Adipocyte (in vitro differentiated cells): ENCODE results near the gene CRYGC.
"Not testable (repeated sequence)": the region's sequence is repeated elsewhere in the genome, so short reads cannot be mapped to it uniquely, and the experiment has no call there.

Experiments
- DNase-seq: peaks from one replicate; pipeline ENCODE4 v3.0.0-alpha.2; 2015; ENCODE audit warnings: low read depth
- H3K27me3 ChIP-seq: replicated peaks from 2 replicates; pipeline ENCODE4 v1.7.0; 2013; ENCODE audit warnings: mild to moderate bottlenecking, low read length, moderate library complexity; ENCODE audit not compliant: control insufficient read depth, insufficient read depth
- H3K36me3 ChIP-seq: 2 replicates; pipeline ENCODE4 v1.7.0; 2013; ENCODE audit warnings: low read length, mild to moderate bottlenecking, moderate library complexity; ENCODE audit not compliant: control insufficient read depth, insufficient read depth, severe bottlenecking
- H3K4me1 ChIP-seq: 2 replicates; pipeline ENCODE4 v1.7.0; 2013; ENCODE audit warnings: mild to moderate bottlenecking, low read length, moderate library complexity; ENCODE audit not compliant: control insufficient read depth, insufficient read depth
- H3K4me3 ChIP-seq: 2 replicates; pipeline ENCODE4 v1.7.0; 2013; ENCODE audit warnings: mild to moderate bottlenecking, low read length, moderate library complexity
- H3K9ac ChIP-seq: 2 replicates; pipeline ENCODE4 v1.7.0; 2013; ENCODE audit warnings: mild to moderate bottlenecking, low read length, moderate library complexity
- H3K9me3 ChIP-seq: 2 replicates; pipeline ENCODE4 v1.7.0; 2013; ENCODE audit warnings: mild to moderate bottlenecking, low read length, moderate library complexity; ENCODE audit not compliant: control insufficient read depth

The CRYGC gene

GRCh38 chr2:208135794-208136715 lies 6.4 kb upstream of the CRYGC start:
- Histone ChIP-seq H3K36me3 (no peaks in the 10 kb centered on the region), H3K9ac (no peak overlapping the region), H3K27me3 (peaks cover 7% of the 10 kb centered on the region), H3K9me3 (no peaks in the 10 kb centered on the region), H3K4me1 (no peaks in the 10 kb centered on the region), H3K4me3 (no peak overlapping the region)
- no peak for DNase-seq

DNA sequence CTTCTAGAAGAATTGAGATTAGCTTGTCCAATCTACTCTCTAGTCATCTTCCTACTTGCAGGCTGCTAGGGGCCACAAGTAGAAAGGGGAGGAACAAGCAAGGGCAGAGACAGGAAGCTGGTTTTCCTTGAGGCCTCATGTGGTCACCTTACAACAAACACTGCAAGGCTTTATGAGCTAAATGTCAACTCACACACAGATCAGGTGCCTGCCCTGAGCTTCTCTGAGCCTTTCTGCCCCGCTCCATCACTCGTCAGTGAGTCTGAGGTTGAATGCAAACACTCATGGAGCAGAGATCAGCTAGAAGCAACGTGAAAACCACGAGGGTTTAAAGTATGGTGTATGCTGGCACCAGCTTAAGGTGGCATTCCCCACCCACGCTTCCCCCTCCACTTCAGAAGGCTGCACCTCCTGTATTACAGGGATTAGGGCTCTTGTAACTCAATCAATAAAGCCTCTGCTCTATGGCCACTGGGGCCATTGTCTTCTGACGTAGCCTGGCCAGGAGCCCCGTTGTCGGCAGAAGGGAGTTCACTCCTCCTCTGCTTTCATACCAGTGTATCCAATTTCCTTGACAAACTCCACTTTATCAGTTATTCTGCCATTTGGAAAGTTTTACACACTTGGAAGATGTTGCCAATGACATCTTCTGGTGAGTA lies 5.4 kb upstream of the CRYGC start:
- H3K4me1 ChIP-seq = no peaks in the 10 kb centered on the region
- peaks cover 10% of the 10 kb centered on the region for H3K27me3 ChIP-seq
- H3K9me3 ChIP-seq = no peaks in the 10 kb centered on the region
- H3K4me3 ChIP-seq = no peak overlapping the region
- no peaks in the 10 kb centered on the region for H3K36me3 ChIP-seq
- no peak for DNase-seq
- no peak overlapping the region for H3K9ac ChIP-seq

- H3K9ac ChIP-seq = no peak overlapping the region
These were observed 1.1 kb upstream of the CRYGC start for GRCh38 chr2:208130712-208131110.

GRCh38 chr2:208128136-208128535 lies 1.5 kb downstream of the CRYGC start:
- peaks cover 37% of the 10 kb centered on the region for H3K27me3 ChIP-seq
- H3K9me3 ChIP-seq = no peaks in the 10 kb centered on the region
- DNase-seq = no peak
- no peaks in the 10 kb centered on the region for H3K4me1 ChIP-seq
- H3K36me3 ChIP-seq = no peaks in the 10 kb centered on the region
- no peak overlapping the region for H3K9ac ChIP-seq
- H3K4me3 ChIP-seq = no peak overlapping the region

More at GRCh38 chr2:208130712-208131110, 1.1 kb upstream of the CRYGC start:
- no peaks in the 10 kb centered on the region for H3K9me3 ChIP-seq
- no peaks in the 10 kb centered on the region for H3K4me1 ChIP-seq
- DNase-seq = no peak
- H3K27me3 ChIP-seq = peaks cover 21% of the 10 kb centered on the region
- no peaks in the 10 kb centered on the region for H3K36me3 ChIP-seq
- no peak overlapping the region for H3K4me3 ChIP-seq

DNA sequence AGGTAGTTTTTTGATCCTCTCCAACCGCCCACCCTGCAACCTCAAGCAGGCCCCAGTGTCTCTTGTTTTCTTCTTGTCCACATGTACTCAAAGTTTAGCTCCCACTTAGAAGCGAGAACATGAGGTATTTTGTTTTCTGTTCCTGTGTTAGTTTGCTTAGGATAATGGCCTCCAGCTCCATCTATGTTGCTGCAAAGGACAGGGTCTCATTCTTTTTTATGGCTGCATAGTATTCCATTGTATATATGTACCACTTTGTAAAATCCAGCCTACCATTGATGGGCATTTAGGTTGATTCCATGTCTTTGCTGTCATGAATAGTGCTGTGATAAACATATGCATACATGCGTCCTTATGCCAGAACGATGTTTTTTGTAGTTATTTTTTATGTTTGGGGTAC lies 2.5 kb downstream of the CRYGC start:
- H3K4me1 ChIP-seq = no peaks in the 10 kb centered on the region
- no peak overlapping the region for H3K4me3 ChIP-seq
- H3K9ac ChIP-seq = no peak overlapping the region
- no peak for DNase-seq
- no peaks in the 10 kb centered on the region for H3K9me3 ChIP-seq
- H3K27me3 ChIP-seq = peaks cover 37% of the 10 kb centered on the region
- no peaks in the 10 kb centered on the region for H3K36me3 ChIP-seq

DNA sequence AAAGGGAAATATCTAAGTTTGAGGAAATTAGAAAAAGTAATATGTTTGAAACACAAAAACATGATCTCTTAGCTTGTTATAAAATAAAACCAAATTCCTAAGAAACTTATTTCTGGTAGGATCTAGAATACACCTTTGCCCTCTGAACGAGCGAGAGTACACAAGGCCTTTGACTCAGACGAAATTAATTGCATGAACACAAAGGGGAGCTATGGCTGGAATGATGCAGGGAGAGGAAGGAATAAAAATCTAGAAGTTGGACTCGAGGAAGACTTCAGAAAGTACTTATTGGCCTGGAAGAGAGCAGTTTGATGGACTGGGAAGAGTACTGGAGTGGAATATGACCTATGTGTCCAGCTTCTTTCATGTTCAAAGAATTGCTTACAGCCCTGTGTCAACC lies 4.4 kb downstream of the CRYGC start:
- Histone ChIP-seq H3K9ac (no peak overlapping the region), H3K9me3 (no peaks in the 10 kb centered on the region), H3K4me1 (no peaks in the 10 kb centered on the region), H3K4me3 (no peak overlapping the region), H3K36me3 (no peaks in the 10 kb centered on the region), H3K27me3 (peaks cover 34% of the 10 kb centered on the region)
- no peak for DNase-seq

DNA sequence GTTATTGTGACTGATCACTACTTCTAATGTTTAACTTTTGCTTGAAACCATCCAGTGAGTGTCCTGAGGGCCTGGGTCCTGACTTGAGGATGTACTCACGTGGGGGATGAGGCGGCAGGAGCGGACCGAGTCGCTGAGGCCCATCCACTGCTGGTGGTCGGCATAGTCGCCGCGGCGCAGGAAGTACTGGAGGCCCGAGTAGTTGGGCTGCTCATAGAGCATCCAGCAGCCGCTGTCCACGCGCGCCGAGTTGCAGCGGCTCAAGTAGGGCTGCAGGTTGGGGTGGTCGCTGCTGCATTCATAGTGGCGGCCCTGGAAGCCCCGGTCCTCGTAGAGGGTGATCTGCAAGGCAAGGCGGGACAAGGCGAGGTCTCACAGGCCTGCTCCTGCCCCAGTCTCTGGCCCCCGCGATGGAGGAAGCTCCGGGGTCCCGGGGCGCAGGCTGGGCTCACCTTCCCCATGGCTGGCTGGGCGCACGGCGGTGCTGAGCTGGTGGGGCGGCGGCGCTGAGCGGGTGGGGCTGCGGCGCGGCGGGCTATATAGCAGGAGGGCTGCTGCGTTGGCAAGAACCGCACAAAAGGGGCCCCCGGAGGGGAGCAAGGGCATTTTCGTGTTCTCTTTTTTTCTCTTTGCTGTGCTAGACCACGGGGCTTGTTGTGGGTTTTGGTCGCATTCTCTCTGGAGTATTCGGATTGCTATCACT lies 5.5 kb downstream of the CRYGC start, which contains the start of gene CRYGD:
TSS of gene CRYGD (minus strand) at position 512 of the 703 bp plus-strand sequence. CDS start at position 461, 51 bp downstream.
- DNase-seq, H3K9ac ChIP-seq: not testable (repeated sequence)
- H3K4me3 ChIP-seq = peak within 1 kb of the TSS; percentile 33

DNA sequence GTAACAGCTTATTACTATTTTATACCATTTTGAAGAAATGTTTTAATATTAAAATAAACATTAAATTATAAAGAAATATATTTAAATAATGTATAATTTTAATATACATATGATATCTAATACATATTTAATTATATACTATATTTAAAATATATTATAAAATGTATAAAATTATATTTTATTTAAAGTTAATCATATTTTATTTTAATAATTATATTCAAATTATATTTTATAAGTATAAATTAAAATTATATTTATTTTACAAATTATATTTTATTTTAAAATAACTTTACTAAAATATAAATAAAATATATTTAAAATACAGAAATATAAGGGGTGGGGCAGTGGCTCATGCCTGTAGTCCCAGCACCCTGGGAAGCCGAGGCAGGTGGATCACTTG lies 7.4 kb downstream of the CRYGC start:
- peaks cover 26% of the 10 kb centered on the region for H3K27me3 ChIP-seq
- no peaks in the 10 kb centered on the region for H3K36me3 ChIP-seq
- no peaks in the 10 kb centered on the region for H3K4me1 ChIP-seq
- H3K9me3 ChIP-seq = no peaks in the 10 kb centered on the region
- DNase-seq = no peak
- H3K9ac ChIP-seq = no peak overlapping the region
- no peak overlapping the region for H3K4me3 ChIP-seq

More for the DNA sequence above, 5.5 kb downstream of the CRYGC start, which contains the start of gene CRYGD:
- H3K36me3 ChIP-seq, H3K9me3 ChIP-seq, H3K4me1 ChIP-seq: not testable (repeated sequence)
- H3K27me3 ChIP-seq = peaks cover 34% of the 10 kb centered on the region

- no peaks in the 10 kb centered on the region for H3K9me3 ChIP-seq
- peaks cover 18% of the 10 kb centered on the region for H3K27me3 ChIP-seq
- no peak overlapping the region for H3K4me3 ChIP-seq
- DNase-seq = no peak
- H3K36me3 ChIP-seq = no peaks in the 10 kb centered on the region
- H3K9ac ChIP-seq = no peak overlapping the region
- H3K4me1 ChIP-seq = no peaks in the 10 kb centered on the region
These were observed 10.7 kb downstream of the CRYGC start for GRCh38 chr2:208118918-208119317.

GRCh38 chr2:208117390-208117789 lies 12.2 kb downstream of the CRYGC start:
- H3K4me1 ChIP-seq, DNase-seq, H3K9ac ChIP-seq, H3K9me3 ChIP-seq, H3K4me3 ChIP-seq, H3K36me3 ChIP-seq: not testable (repeated sequence)
- H3K27me3 ChIP-seq = peaks cover 26% of the 10 kb centered on the region

GRCh38 chr2:208112969-208113368 lies 16.7 kb downstream of the CRYGC start:
- DNase-seq = no peak
- no peak overlapping the region for H3K4me3 ChIP-seq

More at GRCh38 chr2:208112969-208113368, 16.7 kb downstream of the CRYGC start:
- no peaks in the 10 kb centered on the region for H3K9me3 ChIP-seq
- H3K9ac ChIP-seq = no peak overlapping the region
- H3K27me3 ChIP-seq = peaks cover 29% of the 10 kb centered on the region
- no peaks in the 10 kb centered on the region for H3K36me3 ChIP-seq
- H3K4me1 ChIP-seq = no peaks in the 10 kb centered on the region
